ENCODE measurements around the gene TRHDE.

TRHDE gene

GRCh38 chr12:72390146-72390545, 118.0 kb downstream of the TRHDE start:
- peaks cover 12% of the 10 kb centered on the region for H3K9me3 Mint-ChIP-seq
- no peak overlapping the region for H3K27ac Mint-ChIP-seq
- H3K36me3 Mint-ChIP-seq: no peaks in the 10 kb centered on the region
- no peak for ATAC-seq
- no peak for DNase-seq (ENCODE audit: low spot score in 2 of 2)
- no peak overlapping the region for H3K4me3 Mint-ChIP-seq
- no peaks in the 10 kb centered on the region for H3K4me1 Mint-ChIP-seq

DNA sequence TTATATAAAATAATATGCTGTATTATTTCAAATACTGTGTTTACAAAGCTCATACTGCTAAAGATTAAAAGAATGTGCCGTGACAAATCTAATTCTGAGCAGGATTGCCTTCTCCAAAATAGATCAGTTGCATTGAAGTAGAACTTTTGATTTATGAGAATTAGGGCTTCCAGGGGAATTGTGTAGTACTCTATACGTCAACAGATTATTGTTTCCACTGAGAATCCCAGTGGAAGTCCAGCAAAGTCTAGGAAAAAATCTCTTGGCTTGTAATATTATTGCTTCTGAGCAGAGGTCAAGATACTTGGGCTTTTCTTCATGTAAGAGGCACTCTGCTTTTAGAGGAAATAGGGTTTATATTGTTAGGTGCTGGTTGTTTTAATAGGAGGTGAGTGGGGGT, 133.9 kb downstream of the TRHDE start:
- Mint-ChIP-seq H3K9me3 (peaks cover 8% of the 10 kb centered on the region), H3K4me1 (no peaks in the 10 kb centered on the region), H3K36me3 (no peaks in the 10 kb centered on the region), H3K4me3 (no peak overlapping the region), H3K27ac (no peak overlapping the region)
- ATAC-seq: no peak
- DNase-seq (ENCODE audit: low spot score in 2 of 2): no peak

GRCh38 chr12:72432037-72432604, 160.0 kb downstream of the TRHDE start:
- H3K4me3 Mint-ChIP-seq: no peak overlapping the region
- no peak for DNase-seq (ENCODE audit: low spot score in 2 of 2)
- no peak for ATAC-seq
- no peak overlapping the region for H3K27ac Mint-ChIP-seq
- H3K9me3 Mint-ChIP-seq: peaks cover 3% of the 10 kb centered on the region
- H3K4me1 Mint-ChIP-seq: no peaks in the 10 kb centered on the region
- no peaks in the 10 kb centered on the region for H3K36me3 Mint-ChIP-seq

GRCh38 chr12:72433298-72433697, 161.1 kb downstream of the TRHDE start:
- Mint-ChIP-seq H3K9me3 (peaks cover 3% of the 10 kb centered on the region), H3K27ac (no peak overlapping the region), H3K4me3 (no peak overlapping the region), H3K4me1 (no peaks in the 10 kb centered on the region), H3K36me3 (no peaks in the 10 kb centered on the region)
- no peak for DNase-seq (ENCODE audit: low spot score in 2 of 2)
- ATAC-seq: no peak

GRCh38 chr12:72434999-72435398, 162.8 kb downstream of the TRHDE start:
- Mint-ChIP-seq H3K27ac (no peak overlapping the region), H3K4me3 (no peak overlapping the region), H3K36me3 (no peaks in the 10 kb centered on the region), H3K4me1 (no peaks in the 10 kb centered on the region), H3K9me3 (peaks cover 3% of the 10 kb centered on the region)
- no peak for DNase-seq (ENCODE audit: low spot score in 2 of 2)
- ATAC-seq: no peak

DNA sequence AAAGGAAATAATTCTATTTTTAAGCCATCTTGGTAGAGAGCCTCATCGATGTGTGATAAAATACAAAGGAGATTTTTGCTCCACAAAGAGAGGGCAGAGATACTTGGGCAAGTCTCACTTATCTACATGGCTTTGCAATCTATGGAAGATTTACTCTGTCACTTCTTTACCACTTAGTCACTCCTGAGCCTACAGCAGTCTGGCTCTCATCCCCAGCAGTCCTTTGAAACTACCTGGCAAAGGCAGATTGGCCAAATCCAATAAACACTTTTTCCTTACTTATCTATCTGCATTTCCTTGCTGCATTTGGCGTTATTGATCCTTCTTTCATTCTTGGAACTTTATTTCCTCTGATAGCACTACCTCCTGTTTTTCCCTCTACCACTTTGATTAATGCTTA, 170.0 kb downstream of the TRHDE start:
- no peaks in the 10 kb centered on the region for H3K4me1 Mint-ChIP-seq
- ATAC-seq: no peak
- no peak overlapping the region for H3K4me3 Mint-ChIP-seq
- DNase-seq (ENCODE audit: low spot score in 2 of 2): no peak
- no peak overlapping the region for H3K27ac Mint-ChIP-seq
- H3K36me3 Mint-ChIP-seq: no peaks in the 10 kb centered on the region
- H3K9me3 Mint-ChIP-seq: peaks cover 19% of the 10 kb centered on the region

DNA sequence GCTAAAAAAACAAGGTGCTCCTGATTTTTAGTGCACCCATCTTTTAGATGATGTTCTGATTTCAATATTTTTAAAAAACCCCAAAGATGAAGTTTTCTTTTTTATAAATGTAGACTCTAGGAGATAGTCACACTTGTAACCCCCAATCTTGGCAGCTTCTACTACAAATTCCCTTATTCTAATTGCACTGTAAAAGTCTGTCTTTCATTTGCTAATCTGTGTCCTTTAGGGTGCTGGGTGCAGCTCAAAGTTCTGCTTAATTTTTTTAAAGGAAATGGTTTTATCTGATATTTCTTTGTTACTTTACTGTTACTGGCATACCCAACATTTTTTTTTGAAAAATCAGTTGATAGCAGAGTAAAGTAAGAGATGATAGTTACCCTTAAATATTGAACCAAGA, 172.0 kb downstream of the TRHDE start:
- ATAC-seq: no peak

DNA sequence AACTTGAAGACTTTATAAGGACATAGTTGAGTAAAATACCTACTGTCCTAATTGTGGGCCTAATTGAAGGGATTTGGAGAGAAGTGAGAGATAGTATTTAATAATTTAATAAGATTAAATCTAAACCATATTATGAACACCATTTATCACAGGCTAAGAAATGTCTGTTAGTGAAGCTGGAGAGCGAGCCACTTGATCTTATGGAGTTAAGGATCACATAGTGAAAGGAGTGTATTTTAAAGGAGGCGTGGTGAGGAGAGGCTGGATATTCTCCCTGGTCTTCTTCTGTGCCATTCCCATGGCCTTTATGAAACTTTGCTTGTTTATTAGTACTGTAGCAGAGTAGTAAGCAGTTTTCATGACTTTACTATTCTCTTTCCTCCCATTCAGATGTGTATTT, 172.4 kb downstream of the TRHDE start:
- no peak for ATAC-seq
- H3K4me1 Mint-ChIP-seq: no peaks in the 10 kb centered on the region
- peaks cover 17% of the 10 kb centered on the region for H3K9me3 Mint-ChIP-seq
- no peak overlapping the region for H3K4me3 Mint-ChIP-seq
- no peak overlapping the region for H3K27ac Mint-ChIP-seq
- H3K36me3 Mint-ChIP-seq: no peaks in the 10 kb centered on the region
- DNase-seq (ENCODE audit: low spot score in 2 of 2): no peak

More for the DNA sequence above, 172.0 kb downstream of the TRHDE start:
- no peak for DNase-seq (ENCODE audit: low spot score in 2 of 2)
- no peak overlapping the region for H3K4me3 Mint-ChIP-seq
- no peaks in the 10 kb centered on the region for H3K4me1 Mint-ChIP-seq
- H3K27ac Mint-ChIP-seq: no peak overlapping the region
- peaks cover 19% of the 10 kb centered on the region for H3K9me3 Mint-ChIP-seq
- H3K36me3 Mint-ChIP-seq: no peaks in the 10 kb centered on the region

DNA sequence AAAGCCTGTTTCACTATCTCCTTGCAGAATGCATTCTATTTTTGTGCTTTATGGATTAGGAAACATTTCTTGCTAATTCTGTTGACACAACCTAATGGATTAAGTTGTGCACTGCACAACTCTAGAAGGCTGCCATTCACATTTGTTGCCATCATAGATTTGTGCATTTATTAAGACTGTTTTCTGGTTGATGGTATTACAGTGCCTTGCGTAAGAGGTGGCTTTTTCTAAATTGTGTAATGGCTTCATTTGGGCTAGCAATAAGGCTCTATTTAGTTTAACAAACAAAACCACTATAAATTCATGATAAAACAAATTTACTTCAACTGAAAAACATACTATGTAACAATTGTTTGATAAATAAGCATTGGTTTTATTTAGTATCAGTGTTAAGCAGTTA, 175.9 kb downstream of the TRHDE start:
- no peaks in the 10 kb centered on the region for H3K4me1 Mint-ChIP-seq
- peaks cover 14% of the 10 kb centered on the region for H3K9me3 Mint-ChIP-seq

DNA sequence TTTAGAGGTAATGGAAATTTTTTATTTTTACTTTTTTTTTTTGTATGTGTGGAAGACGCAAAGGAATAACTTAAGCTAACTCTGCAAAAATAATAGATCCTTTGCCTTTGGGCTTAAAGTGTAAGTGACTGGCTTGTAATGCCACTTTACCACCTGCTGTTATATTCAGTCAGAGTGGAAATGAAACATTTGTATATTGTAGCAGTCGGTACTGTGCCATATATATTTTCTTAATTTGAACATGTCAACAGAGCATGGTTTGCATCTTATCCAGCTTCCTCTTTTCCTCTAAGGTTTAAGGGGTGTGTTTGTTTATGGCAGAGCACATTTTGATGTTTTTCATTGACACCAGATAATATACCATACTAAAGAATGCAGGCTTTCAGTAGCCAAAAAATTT, 176.6 kb downstream of the TRHDE start:
- no peaks in the 10 kb centered on the region for H3K36me3 Mint-ChIP-seq
- DNase-seq (ENCODE audit: low spot score in 2 of 2): no peak
- no peaks in the 10 kb centered on the region for H3K4me1 Mint-ChIP-seq
- no peak overlapping the region for H3K27ac Mint-ChIP-seq
- ATAC-seq: no peak
- H3K9me3 Mint-ChIP-seq: peaks cover 12% of the 10 kb centered on the region
- no peak overlapping the region for H3K4me3 Mint-ChIP-seq

More for the DNA sequence above, 175.9 kb downstream of the TRHDE start:
- Mint-ChIP-seq H3K4me3 (no peak overlapping the region), H3K36me3 (no peaks in the 10 kb centered on the region), H3K27ac (no peak overlapping the region)
- DNase-seq (ENCODE audit: low spot score in 2 of 2): no peak
- ATAC-seq: no peak

DNA sequence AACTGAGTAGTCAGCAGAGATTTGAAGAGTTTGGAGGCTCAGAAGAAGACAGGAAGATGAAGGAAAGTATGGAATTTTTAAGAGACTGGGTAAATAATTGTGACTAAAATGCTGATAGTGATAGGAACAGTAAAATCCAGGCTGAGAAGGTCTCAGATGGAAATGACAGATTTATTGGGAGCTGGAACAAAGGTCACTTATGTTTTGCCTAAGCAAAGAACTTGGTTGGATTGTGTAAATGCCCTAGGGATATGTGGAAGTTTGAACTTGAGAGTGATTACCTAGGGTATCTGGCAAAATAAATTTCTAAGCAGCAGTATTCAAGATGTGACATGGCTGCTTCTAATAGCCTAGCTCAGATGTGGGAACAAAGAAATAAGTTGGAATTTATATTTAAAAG, 180.9 kb downstream of the TRHDE start:
- peaks cover 6% of the 10 kb centered on the region for H3K9me3 Mint-ChIP-seq
- H3K4me3 Mint-ChIP-seq: no peak overlapping the region
- no peak for ATAC-seq
- DNase-seq (ENCODE audit: low spot score in 2 of 2): no peak
- H3K36me3 Mint-ChIP-seq: no peaks in the 10 kb centered on the region
- no peaks in the 10 kb centered on the region for H3K4me1 Mint-ChIP-seq
- no peak overlapping the region for H3K27ac Mint-ChIP-seq

DNA sequence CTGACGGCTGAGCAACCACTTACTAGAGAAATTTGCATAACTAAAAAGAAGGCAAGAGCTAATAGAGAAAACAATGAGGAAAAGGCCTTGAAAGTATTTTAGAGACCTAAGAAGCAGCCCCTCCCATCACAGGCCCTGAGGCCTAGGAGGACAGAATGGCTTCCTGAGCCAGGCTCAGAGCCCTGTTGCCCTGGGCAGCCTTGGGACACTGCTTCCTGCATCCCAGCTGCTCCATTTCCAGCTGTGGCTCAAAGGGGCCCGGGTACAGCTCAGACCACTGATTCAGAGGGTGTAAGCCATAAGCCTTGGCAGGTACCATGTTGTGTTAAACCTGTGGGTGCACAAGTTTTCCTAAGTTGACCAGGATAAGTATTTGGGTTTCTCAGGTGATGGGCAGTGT, 181.4 kb downstream of the TRHDE start:
- ATAC-seq (no peak), DNase-seq (ENCODE audit: low spot score in 2 of 2) (no peak)
- peaks cover 9% of the 10 kb centered on the region for H3K9me3 Mint-ChIP-seq
- H3K27ac Mint-ChIP-seq: no peak overlapping the region
- H3K4me3 Mint-ChIP-seq: no peak overlapping the region
- no peaks in the 10 kb centered on the region for H3K4me1 Mint-ChIP-seq
- no peaks in the 10 kb centered on the region for H3K36me3 Mint-ChIP-seq

GRCh38 chr12:72464471-72464870, 192.3 kb downstream of the TRHDE start:
- no peak for DNase-seq (ENCODE audit: low spot score in 2 of 2)
- H3K36me3 Mint-ChIP-seq: no peaks in the 10 kb centered on the region
- ATAC-seq: no peak

DNA sequence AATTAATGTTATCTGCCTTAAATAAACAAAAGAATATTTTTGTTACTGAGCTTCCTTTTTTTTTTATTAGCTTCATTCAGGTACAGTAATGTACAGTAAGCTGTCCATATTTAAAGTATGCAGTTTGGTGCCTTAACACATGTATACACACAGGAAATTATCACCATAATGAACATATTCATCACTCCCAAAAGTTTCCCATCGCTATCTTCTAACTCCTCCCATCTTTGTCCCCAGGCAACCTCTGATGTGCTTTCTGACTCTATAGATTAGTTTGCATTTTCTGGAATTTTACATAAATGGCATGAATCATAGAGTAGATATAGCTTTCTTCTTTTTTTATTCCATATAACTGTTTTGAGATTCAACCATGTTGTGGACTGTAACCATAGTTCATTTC, 193.0 kb downstream of the TRHDE start:
- Mint-ChIP-seq H3K9me3 (peaks cover 12% of the 10 kb centered on the region), H3K4me1 (no peaks in the 10 kb centered on the region), H3K4me3 (no peak overlapping the region), H3K36me3 (no peaks in the 10 kb centered on the region), H3K27ac (no peak overlapping the region)
- ATAC-seq (no peak), DNase-seq (ENCODE audit: low spot score in 2 of 2) (no peak)

More at GRCh38 chr12:72464471-72464870, 192.3 kb downstream of the TRHDE start:
- H3K27ac Mint-ChIP-seq: no peak overlapping the region
- no peaks in the 10 kb centered on the region for H3K4me1 Mint-ChIP-seq
- no peak overlapping the region for H3K4me3 Mint-ChIP-seq
- H3K9me3 Mint-ChIP-seq: peaks cover 12% of the 10 kb centered on the region

DNA sequence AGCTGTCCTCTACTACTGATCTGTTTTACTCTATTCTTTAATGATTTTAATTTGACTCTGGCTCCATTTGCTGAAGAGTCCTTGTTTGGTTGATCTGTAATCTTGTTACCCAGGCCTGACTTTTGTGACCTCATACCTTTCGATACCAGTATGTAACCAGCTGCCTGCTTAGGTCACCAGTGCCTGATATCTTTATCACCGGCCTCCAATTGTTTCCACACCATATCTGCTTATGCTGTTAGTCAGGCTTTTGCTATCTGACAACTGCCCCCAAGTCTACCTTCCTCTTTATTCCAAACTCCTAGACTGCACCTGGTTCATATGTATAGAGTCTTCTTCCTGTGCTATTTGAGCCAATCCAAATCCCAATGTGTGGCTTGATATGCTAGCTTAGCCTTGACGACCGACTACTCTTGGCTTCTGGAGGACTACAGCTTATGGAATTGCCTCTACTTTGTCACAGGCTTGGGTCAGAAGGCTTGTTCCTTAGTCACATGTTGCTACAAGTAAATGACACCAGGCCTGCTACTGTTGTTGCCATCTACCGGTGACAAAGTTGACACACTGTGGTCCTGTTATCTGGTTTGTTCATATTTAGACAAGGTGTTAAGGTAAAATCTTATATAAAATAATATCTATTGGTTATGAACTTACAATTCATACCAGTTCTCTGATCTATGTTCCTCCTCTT, 193.9 kb downstream of the TRHDE start:
- no peak for ATAC-seq
- Mint-ChIP-seq H3K4me1 (no peaks in the 10 kb centered on the region), H3K27ac (no peak overlapping the region), H3K36me3 (no peaks in the 10 kb centered on the region), H3K9me3 (peaks cover 10% of the 10 kb centered on the region), H3K4me3 (no peak overlapping the region)
- no peak for DNase-seq (ENCODE audit: low spot score in 2 of 2)

- ATAC-seq: no peak
- H3K4me1 Mint-ChIP-seq: no peaks in the 10 kb centered on the region
- H3K27ac Mint-ChIP-seq: no peak overlapping the region
- no peak overlapping the region for H3K4me3 Mint-ChIP-seq
- no peaks in the 10 kb centered on the region for H3K36me3 Mint-ChIP-seq
- H3K9me3 Mint-ChIP-seq: peaks cover 7% of the 10 kb centered on the region
- DNase-seq (ENCODE audit: low spot score in 2 of 2): no peak
Observed at GRCh38 chr12:72467985-72468384, 195.8 kb downstream of the TRHDE start.
